Activated CD4-positive, alpha-beta T cell treated with anti-CD3 and anti-CD28 coated beads, Interleukin-2, amount 50 U/mL, for 48 hours (primary cell): ENCODE results near the gene LRP1.

ENCODE experiments used
- DNase-seq, 2 experiments: peaks; one replicate each; pipeline ENCODE4 v3.0.0-alpha.2; 2020

LRP1 gene

DNA sequence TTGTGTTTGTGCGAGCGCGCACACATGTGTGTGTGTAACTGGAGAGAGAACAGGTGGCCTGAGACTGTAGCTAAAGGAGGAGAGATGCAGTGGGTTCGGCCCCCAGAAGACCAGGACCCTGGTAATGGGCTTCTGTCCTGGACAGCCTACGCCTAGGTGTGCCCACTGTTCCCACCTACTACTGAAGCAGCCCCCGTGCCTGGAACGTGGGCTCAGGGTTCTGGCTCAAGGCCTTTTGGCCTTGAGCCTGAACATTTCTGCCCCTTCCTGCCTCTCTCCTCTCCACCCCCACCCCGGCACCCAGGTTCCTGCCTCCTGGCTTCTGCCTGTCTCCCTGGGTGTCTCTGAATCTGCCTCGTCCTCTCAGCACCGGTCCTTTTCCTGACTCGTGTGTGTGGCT, 86.8 kb downstream of the LRP1 start:
- DNase-seq: peak in 1 of 2 experiments; percentile 14

DNA sequence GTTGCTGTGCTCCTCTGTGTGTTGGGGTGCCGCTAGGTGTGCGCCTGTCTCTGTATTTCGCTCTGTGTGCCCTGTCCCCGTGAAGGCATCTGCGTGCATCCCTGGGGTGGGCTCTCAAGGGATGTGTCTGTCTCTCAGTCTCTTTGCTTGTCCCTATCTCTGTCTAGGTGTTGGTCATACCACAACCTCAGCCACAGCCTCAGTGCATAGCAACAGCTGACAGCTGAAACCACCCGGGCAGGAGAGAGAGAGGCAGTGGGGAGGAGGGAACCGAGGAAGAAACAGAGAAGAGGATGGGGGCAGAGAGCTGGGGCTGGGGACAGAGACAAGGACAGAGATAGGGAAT, 87.4 kb downstream of the LRP1 start:
- peak in 1 of 2 experiments; percentile 46 for DNase-seq

DNA sequence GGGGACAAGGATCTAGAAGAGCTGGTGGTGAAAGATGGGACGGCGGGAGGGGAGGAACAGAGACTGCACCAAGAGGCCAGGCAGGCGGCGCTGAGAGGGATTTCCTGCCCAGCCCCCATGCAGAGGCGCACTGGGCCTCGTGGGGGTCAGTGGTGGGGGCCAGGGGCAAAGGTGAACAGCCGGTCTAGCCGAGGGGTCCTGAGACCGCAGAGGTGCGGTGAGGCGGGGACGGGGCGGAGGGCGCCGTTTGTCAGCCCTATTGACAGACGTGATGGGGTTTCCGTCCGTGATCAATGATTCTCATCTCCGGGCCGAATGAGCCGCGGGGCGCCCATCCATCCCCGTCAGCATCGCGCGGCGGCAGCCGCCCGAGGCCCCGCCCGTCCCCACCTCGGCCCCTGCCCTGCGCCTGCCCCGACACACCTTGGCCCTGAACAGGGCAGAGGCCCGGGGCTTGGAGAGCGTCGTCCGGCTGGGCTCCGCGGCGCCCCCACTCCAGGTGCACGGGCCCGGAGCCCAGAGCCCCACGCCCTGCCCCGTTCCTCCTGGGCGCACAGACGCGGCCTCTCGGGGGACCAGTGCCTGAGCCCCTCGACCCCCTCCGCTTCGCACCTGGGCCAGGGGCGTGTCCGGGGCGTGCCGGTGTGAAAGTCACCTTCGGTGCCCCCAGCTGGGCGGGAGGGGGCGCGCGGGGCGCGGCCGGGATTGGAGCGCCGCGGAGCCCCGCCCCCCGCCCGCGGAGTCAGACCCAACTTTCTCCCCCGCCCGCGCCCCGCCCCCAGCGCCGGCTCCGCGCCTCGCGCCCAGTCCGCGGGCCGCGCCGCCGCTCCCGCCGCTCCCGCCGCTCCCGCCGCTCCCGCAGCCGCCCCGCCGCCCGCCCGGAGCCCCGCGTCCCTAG, 88.0 kb downstream of the LRP1 start, which contains the start of gene NXPH4:
TSS of gene NXPH4 (plus strand) at position 781 of the 898 bp plus-strand sequence. CDS start 176 bp downstream, outside the sequence.
- DNase-seq: peak; percentile 62

DNA sequence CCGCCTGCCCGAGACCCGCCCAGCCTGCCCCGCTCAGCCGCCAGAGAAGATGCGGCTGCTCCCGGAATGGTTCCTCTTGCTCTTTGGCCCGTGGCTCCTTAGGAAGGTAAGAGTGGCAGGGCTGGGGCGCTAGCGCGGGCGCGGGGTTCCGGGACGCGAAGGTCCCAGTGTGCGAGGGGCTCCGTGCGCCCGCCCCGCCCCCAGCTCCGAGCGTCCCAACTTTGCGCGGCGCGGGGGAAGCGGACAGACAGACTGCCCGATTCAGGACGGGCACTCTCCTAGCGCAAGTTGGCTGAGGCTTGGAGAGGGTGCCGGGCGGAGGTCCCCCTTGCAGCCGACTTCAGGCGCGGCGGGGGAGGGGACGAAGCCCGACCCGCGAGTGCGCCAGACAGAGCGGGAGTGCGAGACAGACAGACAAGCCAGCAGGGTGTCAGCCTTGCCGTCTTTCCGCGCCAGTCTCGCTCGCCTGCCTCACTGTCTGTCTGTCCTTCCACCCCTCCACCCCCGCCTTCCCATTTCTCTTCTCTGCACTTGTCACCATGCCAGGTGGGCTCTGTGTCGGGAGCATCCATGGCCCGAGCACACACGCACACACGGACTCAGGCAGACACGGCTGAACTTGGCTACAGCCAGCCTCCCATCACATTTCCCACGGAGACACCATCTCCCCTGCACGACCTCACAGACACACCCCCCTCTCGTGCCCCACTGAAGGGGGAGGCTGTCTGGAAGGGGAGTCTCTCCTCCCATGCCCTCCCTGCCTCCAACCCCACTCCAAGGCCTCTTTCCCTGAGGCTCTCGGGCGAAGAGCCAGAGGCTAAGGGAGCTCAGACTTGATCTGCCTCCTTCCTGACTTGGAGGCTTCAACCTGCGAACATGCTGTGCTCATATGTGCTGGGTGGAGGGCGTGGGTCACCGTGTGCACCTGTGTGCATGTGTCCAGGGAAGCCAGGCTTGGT, 88.9 kb downstream of the LRP1 start:
- peak in 1 of 2 experiments; percentile 30 for DNase-seq

DNA sequence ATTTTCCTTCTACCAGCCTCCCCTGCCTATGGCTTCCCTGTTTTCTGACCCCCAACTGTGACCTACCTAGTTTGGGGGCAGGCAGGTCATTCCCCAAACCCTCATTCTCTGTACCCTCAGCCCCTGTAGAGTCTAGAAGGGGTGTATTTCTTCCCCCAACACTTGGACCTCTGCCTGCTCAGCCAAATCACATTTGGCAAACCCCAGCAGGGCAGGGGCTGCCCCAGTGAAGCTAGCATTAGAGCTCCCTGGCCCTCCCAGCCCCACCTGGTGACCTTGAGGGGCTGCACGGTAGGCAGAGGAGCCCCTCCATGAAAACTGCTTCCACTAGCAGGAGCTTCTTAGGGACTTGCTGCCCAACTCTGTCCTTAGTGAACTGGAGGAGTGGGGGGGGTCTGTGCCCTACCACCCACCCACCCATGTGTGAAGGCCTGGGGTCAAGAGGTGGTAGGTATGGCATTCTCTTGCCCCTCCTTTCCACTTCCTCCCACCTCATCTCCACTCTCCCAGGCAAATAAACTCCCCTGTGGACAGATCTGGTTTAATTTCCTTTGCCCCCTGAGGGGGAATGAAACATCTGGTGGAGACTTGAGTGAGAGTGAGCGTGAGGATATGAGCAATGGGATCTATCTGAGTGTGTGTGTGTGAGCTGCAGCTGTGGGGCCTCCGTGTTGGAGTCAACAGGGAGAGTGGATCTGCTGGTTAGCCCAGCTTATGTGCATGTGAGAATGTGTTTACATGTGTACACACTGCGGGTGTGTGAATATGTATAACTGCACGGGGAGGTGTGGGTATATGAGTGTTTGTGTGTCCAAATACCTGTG, 90.0 kb downstream of the LRP1 start:
- DNase-seq: no peak

DNA sequence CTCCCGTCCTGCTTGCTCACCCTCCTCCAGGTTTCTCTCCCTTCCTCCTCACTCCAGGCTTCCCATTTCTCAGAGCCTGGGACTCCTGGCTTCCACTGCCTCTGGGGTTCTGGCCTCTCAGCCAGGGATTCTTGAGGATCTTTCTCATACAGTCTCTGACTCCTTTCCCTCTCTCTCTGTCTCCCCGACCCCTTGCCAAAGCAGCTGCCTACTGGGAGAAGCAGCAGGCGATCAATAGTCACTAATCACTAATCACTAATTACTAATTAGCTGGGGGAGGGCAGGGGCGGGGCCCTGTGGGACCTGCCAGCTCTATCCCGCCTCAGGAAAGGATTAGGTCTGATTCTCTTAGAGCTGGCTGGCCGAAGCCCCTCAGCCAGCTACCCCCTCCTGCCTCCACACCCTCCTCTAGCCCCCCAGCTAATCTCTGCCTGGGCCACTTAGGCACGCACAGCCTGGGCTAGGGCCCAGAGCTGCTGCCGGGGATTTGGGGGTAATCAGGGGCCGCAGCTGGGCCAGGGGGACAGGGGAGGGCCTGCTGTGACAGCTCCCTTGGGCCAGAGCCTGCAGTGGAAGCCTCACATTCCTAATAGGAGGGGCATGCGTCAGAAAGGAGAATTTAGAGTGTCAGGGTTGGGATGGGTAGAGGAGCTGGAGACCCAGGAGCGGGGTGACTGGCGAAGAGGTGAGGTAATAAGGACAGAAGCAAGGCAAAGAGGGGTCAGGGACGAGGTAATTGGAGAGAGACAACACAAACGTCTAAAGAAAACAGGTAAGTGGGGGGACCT, 91.1 kb downstream of the LRP1 start:
- DNase-seq: no peak

DNA sequence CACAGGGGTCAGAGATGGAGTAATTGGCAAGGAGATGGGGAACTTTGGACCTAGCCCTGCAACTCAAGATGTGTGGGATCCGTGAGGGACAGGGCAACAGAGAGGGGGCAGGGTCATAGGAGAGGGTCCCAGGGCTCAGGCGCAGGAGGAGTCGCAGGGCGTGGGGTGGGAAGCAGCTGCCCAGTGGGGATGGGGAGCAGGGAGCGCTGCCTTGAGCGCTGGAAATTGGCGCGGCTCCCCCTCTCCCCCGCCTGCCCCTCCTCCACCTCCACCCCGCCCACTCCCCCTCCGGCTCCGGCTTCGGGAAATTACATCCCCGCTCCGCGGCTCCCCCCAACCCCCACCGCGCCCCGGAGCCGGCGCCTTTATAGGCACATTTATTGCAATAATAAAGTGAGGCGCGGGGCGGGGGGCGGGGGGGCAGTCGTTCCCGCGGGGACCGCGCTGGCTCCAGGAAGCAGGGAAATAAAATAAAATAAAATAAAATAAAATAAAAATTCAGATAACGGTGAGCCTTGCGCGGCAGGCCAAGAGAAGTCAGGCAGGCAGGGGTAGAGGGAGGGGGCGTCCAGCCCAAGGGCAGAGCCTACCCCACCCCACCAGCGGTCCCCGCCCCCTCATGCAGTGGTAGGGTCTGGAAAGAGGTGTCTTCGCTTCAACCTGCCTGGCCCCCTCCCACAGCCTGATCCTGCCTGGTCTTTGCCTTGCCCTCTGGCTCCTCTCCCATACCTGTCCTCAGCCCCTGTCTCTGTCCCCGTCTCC, 91.9 kb downstream of the LRP1 start:
- DNase-seq: no peak

DNA sequence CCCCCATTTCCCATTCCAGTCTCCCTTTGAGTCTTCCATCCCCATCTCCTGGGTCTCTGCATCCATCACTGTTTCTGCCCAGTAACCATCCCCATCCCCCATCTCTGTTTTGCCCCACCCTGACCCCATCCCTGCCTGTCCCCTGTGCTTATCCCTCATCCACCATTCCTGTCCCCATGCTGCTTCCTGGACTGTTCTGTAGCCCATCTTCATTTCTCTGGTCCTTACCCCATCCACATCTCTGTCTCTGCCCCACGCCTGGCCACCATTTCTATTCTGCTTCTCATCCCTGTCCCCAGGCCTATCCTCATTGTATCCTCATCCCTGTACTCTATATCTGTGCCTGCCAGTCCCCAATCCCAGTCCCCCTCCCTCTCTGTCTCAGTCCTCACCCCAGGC, 92.5 kb downstream of the LRP1 start:
- DNase-seq: no peak

DNA sequence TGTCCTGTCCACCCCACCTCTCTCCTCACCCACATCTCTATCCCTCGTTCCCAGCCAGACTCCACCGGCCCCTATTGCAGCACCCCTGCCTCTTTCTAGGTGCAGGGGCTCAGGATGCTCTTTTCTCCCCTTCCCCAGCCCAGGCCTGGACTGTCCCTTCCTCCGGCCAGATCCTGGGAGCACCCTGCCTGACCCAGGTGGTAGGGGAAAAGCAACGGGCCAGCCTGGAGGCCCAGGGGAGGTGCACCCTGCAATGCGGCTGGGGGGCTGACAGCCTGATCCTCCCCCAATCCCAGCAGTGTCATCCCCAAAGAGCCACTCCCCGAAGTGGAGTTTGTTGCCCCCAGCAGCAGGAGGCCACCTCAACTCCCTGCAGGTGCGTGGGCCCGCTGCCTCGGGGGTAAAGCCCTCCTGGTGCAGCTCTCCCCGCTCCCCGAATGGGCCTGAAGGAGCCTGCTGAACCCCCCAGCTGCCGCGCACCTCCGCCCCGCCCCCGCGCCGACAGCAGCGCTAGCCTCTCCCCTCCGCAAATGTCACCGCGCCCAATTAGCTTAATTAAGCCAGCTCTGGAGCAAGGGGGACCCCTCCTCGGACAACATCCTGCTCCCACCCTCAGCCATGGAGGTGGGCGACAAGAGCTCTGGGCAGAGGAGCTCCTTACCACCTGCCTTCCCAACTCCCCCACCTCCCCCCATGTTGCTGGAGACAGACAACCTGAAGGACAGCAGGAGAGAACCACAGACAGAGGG, 93.1 kb downstream of the LRP1 start:
- no peak for DNase-seq

DNA sequence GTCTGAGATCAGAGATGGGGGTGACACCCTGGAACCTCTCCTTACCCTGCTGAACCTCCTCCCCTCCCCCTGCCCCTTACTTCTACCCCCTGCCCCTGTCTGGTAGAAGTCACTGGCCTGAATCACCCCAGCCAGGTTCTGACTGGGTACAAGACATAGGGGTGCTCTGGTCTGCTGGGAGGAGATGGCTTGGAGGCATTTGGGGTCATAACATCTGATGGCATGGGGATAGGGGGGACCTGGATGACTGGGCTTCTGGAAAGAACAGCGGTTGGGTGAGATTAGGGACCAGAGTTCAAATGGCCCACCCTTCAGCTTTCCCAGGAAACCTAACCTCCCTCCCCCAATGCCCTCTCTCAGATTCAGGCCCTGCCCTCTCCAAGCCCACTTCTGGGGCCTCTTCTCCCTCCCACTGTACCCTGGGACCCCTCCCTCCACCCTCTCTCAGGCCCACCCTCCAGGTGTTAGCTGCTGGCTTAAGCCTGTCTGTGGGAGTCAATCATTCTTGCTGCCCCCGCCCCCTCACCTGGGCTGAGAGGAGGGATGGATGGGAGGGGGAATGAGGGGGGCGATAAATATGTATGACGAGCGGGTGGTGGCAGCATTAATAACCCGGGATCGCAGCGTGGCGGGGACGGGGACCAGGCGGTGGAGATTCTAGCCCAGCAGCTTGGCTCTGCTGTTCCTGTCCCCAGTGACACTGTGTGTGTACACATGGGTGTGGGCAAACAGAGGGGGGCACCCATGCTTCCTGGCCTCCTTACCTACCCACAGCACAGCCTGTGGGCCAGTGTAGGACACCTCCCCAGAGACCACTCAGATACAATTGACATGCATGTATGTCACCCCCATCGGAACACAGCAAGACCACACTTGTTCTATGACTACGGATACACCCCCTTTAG, 94.3 kb downstream of the LRP1 start:
- DNase-seq: no peak

DNA sequence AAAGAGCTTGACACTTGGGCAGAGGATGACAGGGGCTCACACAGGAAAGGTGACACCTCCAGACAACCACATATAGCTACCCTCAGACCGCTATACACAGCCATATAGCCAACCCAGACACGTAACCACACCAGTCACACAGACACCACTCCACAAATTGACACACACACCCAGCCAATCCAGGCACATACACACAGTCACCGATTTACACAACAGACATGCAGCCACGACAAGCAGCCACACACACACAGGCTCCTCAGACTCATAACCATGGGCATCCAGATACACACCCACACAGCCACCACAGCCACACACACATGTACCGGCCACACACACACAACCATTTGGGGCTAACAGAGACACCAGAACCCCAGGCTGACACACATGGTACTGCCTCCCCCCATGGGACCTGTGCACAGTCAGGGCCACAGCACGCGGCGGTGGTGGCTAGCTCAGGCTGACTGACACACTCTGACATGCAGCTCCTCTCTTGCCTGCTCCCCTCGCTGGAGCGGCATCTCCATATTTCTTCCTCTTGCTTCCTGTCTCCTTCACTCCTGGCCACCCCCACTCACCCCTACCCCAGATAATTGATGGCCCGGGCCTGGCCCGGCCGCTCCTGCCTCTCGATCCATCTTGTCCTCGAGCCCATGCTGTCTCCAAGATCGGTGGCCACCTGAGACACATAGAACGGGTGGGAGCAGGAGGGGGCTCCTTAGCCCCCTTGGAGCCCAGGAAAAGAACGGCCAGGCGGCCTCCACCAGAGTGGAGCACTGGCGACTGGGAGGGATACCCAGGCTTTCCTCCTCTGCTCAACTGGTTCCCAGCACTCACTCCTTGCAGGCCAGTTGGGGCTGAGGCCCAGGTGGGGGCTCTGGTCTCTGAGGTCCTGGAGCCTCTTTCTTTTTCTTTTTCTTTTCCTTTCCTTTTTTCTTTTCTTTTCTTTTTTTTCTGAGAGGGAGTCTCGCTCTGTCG, 95.2 kb downstream of the LRP1 start:
- no peak for DNase-seq

DNA sequence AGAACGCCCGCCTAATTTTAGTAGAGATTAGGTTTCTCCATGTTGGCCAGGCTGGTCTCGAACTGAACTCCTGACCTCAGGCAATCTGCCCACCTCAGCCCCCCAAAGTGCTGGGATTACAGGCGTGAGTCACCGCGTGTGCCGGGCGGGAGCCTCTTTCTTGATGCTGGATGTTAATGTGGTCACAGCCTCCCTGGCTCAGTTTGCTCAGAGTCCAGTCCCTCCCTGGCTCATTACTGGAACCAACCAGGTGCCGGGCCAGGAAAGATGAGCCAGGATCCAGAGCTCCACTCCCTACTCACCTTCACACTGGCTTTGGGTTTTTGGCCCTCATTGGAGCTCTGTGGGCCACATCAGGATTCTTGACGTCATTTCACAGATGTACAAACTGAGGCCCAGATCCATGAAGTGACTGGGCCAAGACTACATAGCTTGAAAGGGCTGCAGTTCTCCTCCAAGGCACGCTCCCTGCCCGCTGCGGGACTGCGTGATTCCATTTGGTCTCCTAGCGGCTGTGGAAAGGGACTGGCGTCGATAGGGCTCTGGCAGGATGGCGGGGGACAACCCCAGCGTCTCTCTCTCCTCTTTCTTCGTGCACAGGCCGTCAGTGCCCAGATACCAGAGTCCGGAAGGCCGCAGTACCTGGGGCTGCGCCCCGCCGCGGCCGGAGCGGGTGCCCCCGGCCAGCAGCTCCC, 96.1 kb downstream of the LRP1 start:
- peak in 1 of 2 experiments; percentile 15 for DNase-seq

DNA sequence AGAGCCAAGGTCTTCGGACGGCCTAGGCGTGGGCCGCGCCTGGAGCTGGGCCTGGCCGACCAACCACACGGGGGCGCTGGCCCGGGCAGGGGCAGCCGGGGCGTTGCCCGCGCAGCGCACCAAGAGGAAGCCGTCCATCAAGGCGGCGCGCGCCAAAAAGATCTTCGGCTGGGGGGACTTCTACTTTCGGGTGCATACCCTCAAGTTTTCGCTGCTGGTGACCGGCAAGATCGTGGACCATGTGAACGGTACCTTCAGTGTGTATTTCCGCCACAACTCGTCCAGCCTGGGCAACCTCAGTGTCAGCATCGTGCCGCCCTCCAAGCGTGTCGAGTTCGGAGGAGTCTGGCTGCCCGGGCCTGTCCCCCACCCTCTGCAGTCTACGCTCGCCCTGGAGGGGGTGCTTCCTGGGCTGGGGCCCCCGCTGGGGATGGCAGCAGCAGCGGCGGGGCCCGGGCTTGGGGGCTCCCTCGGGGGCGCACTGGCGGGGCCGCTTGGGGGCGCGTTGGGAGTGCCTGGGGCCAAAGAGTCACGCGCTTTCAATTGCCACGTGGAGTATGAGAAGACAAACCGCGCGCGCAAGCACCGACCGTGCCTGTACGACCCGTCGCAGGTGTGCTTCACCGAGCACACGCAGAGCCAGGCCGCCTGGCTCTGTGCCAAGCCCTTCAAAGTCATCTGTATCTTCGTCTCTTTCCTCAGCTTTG, 96.8 kb downstream of the LRP1 start:
- peak; percentile 72 for DNase-seq

DNA sequence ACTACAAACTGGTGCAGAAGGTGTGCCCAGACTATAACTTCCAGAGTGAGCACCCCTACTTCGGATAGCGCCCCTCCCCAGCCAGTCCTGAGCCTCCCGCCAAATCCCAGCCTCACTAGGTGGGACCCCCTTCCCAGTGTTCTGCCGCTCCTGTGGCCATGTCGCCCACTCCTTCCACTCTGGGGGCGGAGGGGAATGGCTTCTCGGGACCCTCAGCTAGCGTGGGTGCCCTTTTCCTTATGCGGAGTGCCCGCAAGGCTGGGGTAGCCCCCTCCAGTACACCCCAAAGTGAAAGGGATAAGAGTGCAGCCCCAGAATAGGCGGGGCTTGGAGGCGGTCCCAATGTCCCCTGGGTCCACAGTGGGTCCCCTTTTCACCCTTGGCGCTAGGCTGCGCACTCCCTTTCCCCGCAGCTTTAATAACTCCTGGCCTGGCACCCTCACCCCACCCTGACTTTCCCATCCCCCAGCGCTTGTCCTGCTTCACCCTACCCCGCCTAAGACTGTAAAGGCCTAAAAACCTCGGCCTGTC, 97.5 kb downstream of the LRP1 start:
- no peak for DNase-seq

DNA sequence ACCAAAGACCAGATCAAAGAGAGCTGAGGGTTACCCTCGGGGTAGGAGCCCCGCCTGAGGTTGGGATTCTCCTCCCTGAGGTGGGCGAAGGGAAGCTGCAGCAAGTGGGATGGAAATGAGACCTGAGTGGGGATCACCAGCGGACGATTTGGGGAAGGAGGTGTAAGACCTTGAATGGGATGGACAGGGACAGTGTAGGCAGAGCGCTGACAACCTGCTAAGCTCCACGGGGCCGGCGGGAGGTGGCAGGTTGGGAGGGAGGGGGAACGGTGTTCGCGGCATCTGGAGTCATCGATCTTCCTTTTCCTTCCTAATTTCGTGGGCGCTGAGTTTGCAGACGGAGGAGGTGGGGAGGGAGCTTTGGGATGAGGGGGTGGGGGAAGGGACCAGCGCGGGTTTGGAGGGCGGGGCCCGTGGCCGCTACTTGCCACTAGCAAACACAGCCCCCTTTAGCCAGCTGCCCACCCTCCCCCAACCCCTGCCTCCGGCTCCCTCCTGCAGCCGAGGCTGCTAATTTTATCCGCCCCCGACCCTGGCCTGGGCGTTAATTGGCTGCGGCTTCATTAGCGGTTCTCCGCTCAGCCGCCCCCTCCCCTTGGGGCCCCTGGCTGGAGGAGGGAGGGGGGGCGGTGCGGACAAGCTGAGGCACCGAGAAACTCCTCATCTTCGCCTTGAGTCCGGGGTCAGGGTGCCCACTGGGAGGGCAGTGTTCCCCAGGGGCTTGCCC, 98.5 kb downstream of the LRP1 start:
- DNase-seq: no peak
